GM12801 (cell line): ENCODE measurements around the gene RSPH1.

Source experiments
- TF ChIP-seq, protein P1 (sequence below): IDR thresholded peaks from one replicate; pipeline ENCODE4 v1.5.1; 2011; ENCODE audit warnings: control low read depth; ENCODE audit not compliant: insufficient read length; ENCODE audit errors: extremely low read depth

RSPH1 gene

GRCh38 chr21:42429856-42430255, 66.2 kb downstream of the RSPH1 start:
- TF ChIP-seq, protein P1, sequence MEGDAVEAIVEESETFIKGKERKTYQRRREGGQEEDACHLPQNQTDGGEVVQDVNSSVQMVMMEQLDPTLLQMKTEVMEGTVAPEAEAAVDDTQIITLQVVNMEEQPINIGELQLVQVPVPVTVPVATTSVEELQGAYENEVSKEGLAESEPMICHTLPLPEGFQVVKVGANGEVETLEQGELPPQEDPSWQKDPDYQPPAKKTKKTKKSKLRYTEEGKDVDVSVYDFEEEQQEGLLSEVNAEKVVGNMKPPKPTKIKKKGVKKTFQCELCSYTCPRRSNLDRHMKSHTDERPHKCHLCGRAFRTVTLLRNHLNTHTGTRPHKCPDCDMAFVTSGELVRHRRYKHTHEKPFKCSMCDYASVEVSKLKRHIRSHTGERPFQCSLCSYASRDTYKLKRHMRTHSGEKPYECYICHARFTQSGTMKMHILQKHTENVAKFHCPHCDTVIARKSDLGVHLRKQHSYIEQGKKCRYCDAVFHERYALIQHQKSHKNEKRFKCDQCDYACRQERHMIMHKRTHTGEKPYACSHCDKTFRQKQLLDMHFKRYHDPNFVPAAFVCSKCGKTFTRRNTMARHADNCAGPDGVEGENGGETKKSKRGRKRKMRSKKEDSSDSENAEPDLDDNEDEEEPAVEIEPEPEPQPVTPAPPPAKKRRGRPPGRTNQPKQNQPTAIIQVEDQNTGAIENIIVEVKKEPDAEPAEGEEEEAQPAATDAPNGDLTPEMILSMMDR: no peak

- TF ChIP-seq, protein P1: no peak
These were observed 67.0 kb downstream of the RSPH1 start for GRCh38 chr21:42429021-42429420.

GRCh38 chr21:42427809-42428419, 68.1 kb downstream of the RSPH1 start:
- TF ChIP-seq, protein P1: no peak

- TF ChIP-seq, protein P1: no peak
These were observed 69.0 kb downstream of the RSPH1 start for GRCh38 chr21:42426876-42427480.

DNA sequence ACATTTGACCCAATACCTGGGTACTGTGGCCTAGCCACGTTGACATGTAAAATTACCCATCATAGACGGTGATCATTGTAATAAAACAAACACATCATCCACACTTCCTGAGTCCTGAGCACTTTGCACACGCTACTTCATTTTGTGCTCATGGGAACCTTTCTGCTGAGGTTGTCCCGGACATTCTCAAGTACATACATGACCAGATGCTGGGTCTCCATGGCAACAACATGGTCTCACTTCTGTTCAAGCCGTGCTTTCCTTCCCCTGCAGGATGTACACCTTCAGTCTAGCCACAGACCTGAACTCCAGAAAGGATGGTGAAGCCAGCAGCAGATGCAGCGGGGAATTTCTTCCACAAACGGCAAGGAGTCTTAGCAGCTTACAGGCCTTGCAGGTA, 69.6 kb downstream of the RSPH1 start:
- TF ChIP-seq, protein P1: no peak

DNA sequence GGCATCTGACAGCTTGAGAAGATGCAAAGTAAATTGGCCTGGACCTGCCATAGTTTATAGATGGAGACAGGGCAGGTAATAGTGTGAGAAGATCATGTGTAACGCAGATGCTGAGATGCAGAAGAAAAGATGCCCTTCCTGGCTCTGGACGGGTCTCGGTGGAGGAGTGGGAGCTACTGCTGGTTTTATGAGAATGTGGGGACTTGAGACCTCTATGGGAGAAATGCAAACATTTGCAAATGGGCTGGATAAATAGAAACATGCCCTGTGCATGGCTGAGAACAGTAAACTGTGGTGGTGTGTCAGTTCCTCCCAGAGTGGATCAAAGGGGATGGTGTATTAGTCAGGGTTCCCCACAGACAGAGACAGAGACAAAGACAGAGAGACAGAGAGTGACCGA, 70.4 kb downstream of the RSPH1 start:
- TF ChIP-seq, protein P1: no peak

DNA sequence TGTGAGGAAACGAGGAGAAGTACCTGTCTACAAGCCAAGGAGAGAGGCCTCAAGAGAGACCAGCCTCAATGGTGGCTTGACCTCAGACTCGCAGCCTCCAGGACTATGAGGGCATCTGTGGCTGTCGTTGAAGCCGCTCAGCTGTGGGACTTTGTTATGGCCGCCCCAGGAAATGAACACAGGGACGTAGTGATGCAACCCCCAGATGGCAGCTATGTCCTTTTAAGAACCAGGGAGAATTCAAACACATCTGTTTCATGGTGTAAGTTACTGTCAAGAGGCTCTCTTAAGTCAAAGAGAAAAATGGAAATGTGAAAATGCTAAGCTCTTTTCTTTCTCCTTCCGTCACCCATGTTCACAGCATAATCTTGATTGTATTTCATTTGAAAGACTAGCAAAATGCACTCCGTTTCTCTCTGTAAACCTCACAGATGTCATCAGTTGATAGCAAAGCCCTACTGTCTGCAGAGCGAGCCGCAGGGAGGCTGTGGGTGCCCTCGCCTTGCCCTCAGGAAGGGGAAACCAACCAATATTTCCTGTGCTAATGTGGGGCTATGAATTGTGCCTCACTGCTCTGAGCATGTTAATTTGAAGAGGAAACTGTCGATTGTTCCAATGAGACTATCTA, 71.0 kb downstream of the RSPH1 start:
- TF ChIP-seq, protein P1: no peak
